ENCODE data around the gene MYH14.
A peak's percentile ranks its signal among the peaks of the same experiment; 100 is the strongest.

- TF ChIP-seq CTCF (IDR thresholded peaks at IDR 0.05 in 2 of 3, conservative IDR thresholded peaks at IDR 0.05 in 1 of 3; ENCODE audit: control insufficient read depth in 2 of 3, extremely low read depth in 1 of 3, insufficient read depth in 1 of 3, low read depth in 3 of 3, low read length in 3 of 3) (0 out of 6 replicates have a peak, but pooled peaks of 1 of the 3 experiments have one; percentile 11), ZBTB33 (IDR thresholded peaks at IDR 0.05) (no peak), KDM1A (IDR thresholded peaks at IDR 0.05; ENCODE audit: borderline replicate concordance) (no peak), HCFC1 (IDR thresholded peaks at IDR 0.05; ENCODE audit: low read length) (no peak), ZNF274 (IDR thresholded peaks at IDR 0.05; ENCODE audit: insufficient read depth, insufficient read length) (no peak), POLR2A (IDR thresholded peaks at IDR 0.05; ENCODE audit: low read depth, low read length) (no peak), FOXM1 (IDR thresholded peaks at IDR 0.05; ENCODE audit: low read depth, low read length) (no peak), RAD21 (IDR thresholded peaks at IDR 0.05; ENCODE audit: insufficient read depth, low read depth, low read length) (no peak), MXI1 (IDR thresholded peaks at IDR 0.05; ENCODE audit: low read depth, low read length) (no peak)
Observed at GRCh38 chr19:50155520-50156109, 47.8 kb upstream of the MYH14 start.

Data from GM12878 (cell line).